22Rv1 (cell line): ENCODE data around the gene SEC22C.

Source experiments
- CTCF ChIP-seq: fragments of 450-650 bp; IDR thresholded peaks from 2 replicates; pipeline ENCODE4 v1.5.1; 2017; ENCODE audit warnings: mild to moderate bottlenecking
- ZFX ChIP-seq: fragments of 450-650 bp; IDR thresholded peaks from 2 replicates; pipeline ENCODE4 v1.6.1; 2017; ENCODE audit warnings: antibody characterized with exemption, borderline replicate concordance

- TF ChIP-seq CTCF (peak; percentile 98), ZFX (no peak)
These were observed 34.3 kb downstream of the SEC22C start for GRCh38 chr3:42547401-42547945.
